ENCODE measurements around the gene IQCM. TPM values are rescaled to one million over a fixed set of nuclear protein-coding genes. Genes with fewer than 3 reads are reported as not detected.
"Not testable (repeated sequence)": the region's sequence is repeated elsewhere in the genome, so short reads cannot be mapped to it uniquely, and the experiment has no call there.

The IQCM gene
- total and polyA plus RNA-seq, 4 donors: not detected

GRCh38 chr4:149513081-149513480 is 302.6 kb downstream of the IQCM start:
- no peak overlapping the region for H3K27ac ChIP-seq (ENCODE audit: low read depth, low read length)
- H3K27me3 ChIP-seq (ENCODE audit: control insufficient read depth, insufficient read depth, low read length): no peaks in the 10 kb centered on the region
- H3K4me1 ChIP-seq (ENCODE audit: control insufficient read depth, insufficient read depth, low read length): no peaks in the 10 kb centered on the region
- H3K4me3 ChIP-seq (ENCODE audit: low read depth, low read length): no peak overlapping the region
- H3K9me3 ChIP-seq (ENCODE audit: control insufficient read depth, insufficient read depth, low read length): peaks cover 2% of the 10 kb centered on the region
- H3K36me3 ChIP-seq (ENCODE audit: control insufficient read depth, insufficient read depth, low read length): no peaks in the 10 kb centered on the region
- peak in 1 of 6 donors; percentile 11 for DNase-seq (ENCODE audit: low read depth in 4 of 6, low spot score in 6 of 6)

DNA sequence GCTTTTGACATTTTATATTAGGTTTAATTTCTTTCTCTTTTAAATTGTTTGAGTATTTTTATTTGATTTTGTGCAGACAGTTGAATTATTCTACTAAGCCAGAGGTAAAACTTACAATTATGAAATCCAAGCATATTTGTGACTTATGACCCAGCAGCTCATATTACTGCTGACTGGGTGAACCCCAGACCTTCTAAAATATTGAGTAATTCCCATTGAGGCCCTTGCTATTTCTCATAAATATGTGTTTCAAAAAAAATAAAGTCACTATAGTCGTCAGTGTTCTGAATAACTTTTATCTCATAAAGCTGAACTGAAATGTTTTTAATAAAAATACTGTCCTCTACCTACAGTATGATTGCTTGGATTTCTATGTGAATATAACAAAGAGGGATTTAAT is 303.1 kb downstream of the IQCM start:
- no CpG with 5 or more reads among the region's 1 CpG for WGBS (ENCODE audit: insufficient coverage)
- H3K27ac ChIP-seq (ENCODE audit: low read depth, low read length): no peak overlapping the region
- H3K27me3 ChIP-seq (ENCODE audit: control insufficient read depth, insufficient read depth, low read length): no peaks in the 10 kb centered on the region
- DNase-seq (ENCODE audit: low read depth in 4 of 6, low spot score in 6 of 6): no peak
- H3K4me3 ChIP-seq (ENCODE audit: low read depth, low read length): no peak overlapping the region
- H3K9me3 ChIP-seq (ENCODE audit: control insufficient read depth, insufficient read depth, low read length): peaks cover 2% of the 10 kb centered on the region
- H3K36me3 ChIP-seq (ENCODE audit: control insufficient read depth, insufficient read depth, low read length): no peaks in the 10 kb centered on the region
- no peaks in the 10 kb centered on the region for H3K4me1 ChIP-seq (ENCODE audit: control insufficient read depth, insufficient read depth, low read length)

DNA sequence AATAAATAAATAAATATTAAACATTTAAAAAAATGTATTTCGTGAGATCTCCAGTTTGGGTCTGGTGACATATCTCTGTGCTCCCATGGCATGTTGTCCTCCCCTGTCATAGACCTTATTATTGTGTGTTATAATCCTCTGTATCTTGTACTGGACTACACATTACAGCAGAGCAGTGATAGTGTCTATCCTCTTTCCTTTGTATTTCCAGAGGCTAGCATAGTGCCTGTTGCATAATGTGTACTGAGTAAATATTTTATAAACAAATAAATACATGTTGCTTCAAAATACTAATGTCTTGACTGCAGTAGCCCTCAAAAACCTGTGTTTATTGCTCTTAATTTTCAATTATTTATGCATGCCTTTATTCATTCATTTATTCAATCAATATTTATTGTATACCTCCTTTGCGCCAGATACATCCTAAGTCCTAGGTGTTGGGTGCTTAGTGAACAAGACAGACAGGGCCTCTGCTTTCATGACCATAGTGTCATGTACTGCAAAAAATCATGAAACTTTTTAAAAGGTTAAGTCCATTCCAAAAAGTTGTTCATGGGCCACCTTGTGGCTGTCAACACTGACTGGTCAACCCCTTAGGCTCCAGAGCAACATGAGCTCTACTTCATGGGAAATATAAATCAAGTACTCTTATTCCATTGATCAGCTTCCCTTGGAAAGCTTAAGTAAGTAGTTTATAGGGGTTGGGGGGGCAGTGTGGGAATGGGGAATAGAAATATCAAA is 303.9 kb downstream of the IQCM start:
- H3K4me3 ChIP-seq (ENCODE audit: low read depth, low read length): no peak overlapping the region
- H3K27me3 ChIP-seq (ENCODE audit: control insufficient read depth, insufficient read depth, low read length): no peaks in the 10 kb centered on the region
- H3K9me3 ChIP-seq (ENCODE audit: control insufficient read depth, insufficient read depth, low read length): peaks cover 2% of the 10 kb centered on the region
- no CpG with 5 or more reads among the region's 2 CpGs for WGBS (ENCODE audit: insufficient coverage)
- no peaks in the 10 kb centered on the region for H3K36me3 ChIP-seq (ENCODE audit: control insufficient read depth, insufficient read depth, low read length)
- H3K4me1 ChIP-seq (ENCODE audit: control insufficient read depth, insufficient read depth, low read length): no peaks in the 10 kb centered on the region
- no peak overlapping the region for H3K27ac ChIP-seq (ENCODE audit: low read depth, low read length)
- no peak for DNase-seq (ENCODE audit: low read depth in 4 of 6, low spot score in 6 of 6)

- DNase-seq (ENCODE audit: low read depth in 4 of 6, low spot score in 6 of 6); H3K27ac ChIP-seq (ENCODE audit: low read depth, low read length); H3K36me3 ChIP-seq (ENCODE audit: control insufficient read depth, insufficient read depth, low read length); H3K9me3 ChIP-seq (ENCODE audit: control insufficient read depth, insufficient read depth, low read length); H3K4me3 ChIP-seq (ENCODE audit: low read depth, low read length); H3K27me3 ChIP-seq (ENCODE audit: control insufficient read depth, insufficient read depth, low read length); H3K4me1 ChIP-seq (ENCODE audit: control insufficient read depth, insufficient read depth, low read length): not testable (repeated sequence)
- 100% methylated on average over 1 of the region's 1 CpG for WGBS (ENCODE audit: insufficient coverage)
Observed at GRCh38 chr4:149507309-149507708, 308.3 kb downstream of the IQCM start.

- Histone ChIP-seq H3K9me3 (ENCODE audit: control insufficient read depth, insufficient read depth, low read length) (no peaks in the 10 kb centered on the region), H3K36me3 (ENCODE audit: control insufficient read depth, insufficient read depth, low read length) (no peaks in the 10 kb centered on the region), H3K27ac (ENCODE audit: low read depth, low read length) (no peak overlapping the region), H3K4me1 (ENCODE audit: control insufficient read depth, insufficient read depth, low read length) (no peaks in the 10 kb centered on the region), H3K27me3 (ENCODE audit: control insufficient read depth, insufficient read depth, low read length) (no peaks in the 10 kb centered on the region), H3K4me3 (ENCODE audit: low read depth, low read length) (no peak overlapping the region)
- DNase-seq (ENCODE audit: low read depth in 4 of 6, low spot score in 6 of 6): no peak
- 88% methylated on average over 1 of the region's 2 CpGs for WGBS (ENCODE audit: insufficient coverage)
Observed at GRCh38 chr4:149500806-149501205, 314.8 kb downstream of the IQCM start.

DNA sequence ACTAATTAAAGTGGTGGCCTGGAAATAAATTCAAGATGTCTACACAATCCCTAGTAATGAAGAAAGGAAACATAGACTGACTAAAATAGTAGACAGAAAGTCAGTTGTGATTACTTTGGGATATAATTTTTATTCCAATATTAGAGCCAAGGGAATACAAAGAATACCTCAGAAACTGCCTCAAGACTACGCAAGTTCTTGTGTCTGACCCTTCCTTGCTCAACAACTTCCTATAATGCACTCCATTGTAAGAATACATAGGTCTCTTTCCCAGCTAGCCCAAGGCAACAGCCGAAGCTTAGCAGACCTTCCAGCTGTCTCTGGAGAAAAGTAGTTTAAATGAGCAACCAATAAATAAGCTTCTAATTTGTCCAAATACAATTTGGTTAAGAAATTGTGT is 315.9 kb downstream of the IQCM start:
- Histone ChIP-seq H3K27ac (ENCODE audit: low read depth, low read length) (no peak overlapping the region), H3K36me3 (ENCODE audit: control insufficient read depth, insufficient read depth, low read length) (no peaks in the 10 kb centered on the region), H3K4me1 (ENCODE audit: control insufficient read depth, insufficient read depth, low read length) (no peaks in the 10 kb centered on the region), H3K27me3 (ENCODE audit: control insufficient read depth, insufficient read depth, low read length) (no peaks in the 10 kb centered on the region), H3K4me3 (ENCODE audit: low read depth, low read length) (no peak overlapping the region), H3K9me3 (ENCODE audit: control insufficient read depth, insufficient read depth, low read length) (no peaks in the 10 kb centered on the region)
- WGBS (ENCODE audit: insufficient coverage): 80% methylated on average over 1 of the region's 2 CpGs
- no peak for DNase-seq (ENCODE audit: low read depth in 4 of 6, low spot score in 6 of 6)

DNA sequence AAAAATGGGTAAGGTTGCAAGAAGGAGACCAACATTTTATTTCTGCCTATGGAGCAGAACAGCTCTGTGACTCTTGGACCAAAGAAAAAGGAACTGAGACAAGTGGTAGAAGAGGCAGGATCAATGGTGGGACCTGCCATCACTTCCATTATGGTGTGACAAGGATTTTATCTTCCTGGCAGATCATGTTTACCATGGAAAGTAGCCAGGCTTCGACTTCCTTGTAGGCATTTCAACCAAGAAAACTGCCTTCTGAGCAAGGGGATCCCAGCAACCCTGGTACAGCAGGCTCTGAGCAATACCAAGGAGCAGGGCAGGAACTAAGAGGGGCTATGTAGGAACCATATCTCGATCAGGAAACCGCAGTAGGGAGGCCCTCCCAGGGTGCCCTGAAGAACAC is 317.4 kb downstream of the IQCM start:
- no peak for DNase-seq (ENCODE audit: low read depth in 4 of 6, low spot score in 6 of 6)
- H3K27ac ChIP-seq (ENCODE audit: low read depth, low read length): no peak overlapping the region
- H3K4me1 ChIP-seq (ENCODE audit: control insufficient read depth, insufficient read depth, low read length): no peaks in the 10 kb centered on the region
- H3K27me3 ChIP-seq (ENCODE audit: control insufficient read depth, insufficient read depth, low read length): no peaks in the 10 kb centered on the region
- no peaks in the 10 kb centered on the region for H3K9me3 ChIP-seq (ENCODE audit: control insufficient read depth, insufficient read depth, low read length)
- H3K36me3 ChIP-seq (ENCODE audit: control insufficient read depth, insufficient read depth, low read length): no peaks in the 10 kb centered on the region
- H3K4me3 ChIP-seq (ENCODE audit: low read depth, low read length): no peak overlapping the region
- 83% methylated on average over 1 of the region's 3 CpGs for WGBS (ENCODE audit: insufficient coverage)

- Histone ChIP-seq H3K4me1 (ENCODE audit: control insufficient read depth, insufficient read depth, low read length) (no peaks in the 10 kb centered on the region), H3K9me3 (ENCODE audit: control insufficient read depth, insufficient read depth, low read length) (no peaks in the 10 kb centered on the region), H3K27ac (ENCODE audit: low read depth, low read length) (no peak overlapping the region), H3K27me3 (ENCODE audit: control insufficient read depth, insufficient read depth, low read length) (no peaks in the 10 kb centered on the region), H3K36me3 (ENCODE audit: control insufficient read depth, insufficient read depth, low read length) (no peaks in the 10 kb centered on the region), H3K4me3 (ENCODE audit: low read depth, low read length) (no peak overlapping the region)
- DNase-seq (ENCODE audit: low read depth in 4 of 6, low spot score in 6 of 6): peak in 1 of 6 donors; percentile 47
- no CpG with 5 or more reads among the region's 2 CpGs for WGBS (ENCODE audit: insufficient coverage)
Observed at GRCh38 chr4:149493492-149493891, 322.2 kb downstream of the IQCM start.

DNA sequence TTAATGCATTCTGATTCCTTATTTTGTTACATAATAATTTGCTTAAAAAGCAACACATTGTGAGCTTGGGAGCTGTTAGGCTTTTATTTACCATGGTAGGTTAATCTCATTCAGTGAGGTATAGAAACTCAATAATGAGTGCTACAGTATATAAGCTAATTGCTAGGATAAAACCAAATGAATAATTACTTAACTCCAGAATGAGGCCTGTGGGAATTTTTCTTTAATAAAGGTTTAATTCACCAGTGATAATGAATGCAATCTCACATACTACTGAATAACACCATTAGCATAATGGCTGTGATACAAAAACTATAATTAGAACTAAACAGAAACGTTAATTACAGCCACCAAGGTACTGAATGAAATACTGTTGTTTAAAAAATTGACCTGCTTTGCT is 326.3 kb downstream of the IQCM start:
- no peaks in the 10 kb centered on the region for H3K36me3 ChIP-seq (ENCODE audit: control insufficient read depth, insufficient read depth, low read length)
- no CpG with 5 or more reads among the region's 1 CpG for WGBS (ENCODE audit: insufficient coverage)
- no peaks in the 10 kb centered on the region for H3K27me3 ChIP-seq (ENCODE audit: control insufficient read depth, insufficient read depth, low read length)
- H3K27ac ChIP-seq (ENCODE audit: low read depth, low read length): no peak overlapping the region
- no peaks in the 10 kb centered on the region for H3K9me3 ChIP-seq (ENCODE audit: control insufficient read depth, insufficient read depth, low read length)
- no peaks in the 10 kb centered on the region for H3K4me1 ChIP-seq (ENCODE audit: control insufficient read depth, insufficient read depth, low read length)
- H3K4me3 ChIP-seq (ENCODE audit: low read depth, low read length): no peak overlapping the region
- DNase-seq (ENCODE audit: low read depth in 4 of 6, low spot score in 6 of 6): peak in 4 of 6 donors; percentile 36 to 97 (median 48)

DNA sequence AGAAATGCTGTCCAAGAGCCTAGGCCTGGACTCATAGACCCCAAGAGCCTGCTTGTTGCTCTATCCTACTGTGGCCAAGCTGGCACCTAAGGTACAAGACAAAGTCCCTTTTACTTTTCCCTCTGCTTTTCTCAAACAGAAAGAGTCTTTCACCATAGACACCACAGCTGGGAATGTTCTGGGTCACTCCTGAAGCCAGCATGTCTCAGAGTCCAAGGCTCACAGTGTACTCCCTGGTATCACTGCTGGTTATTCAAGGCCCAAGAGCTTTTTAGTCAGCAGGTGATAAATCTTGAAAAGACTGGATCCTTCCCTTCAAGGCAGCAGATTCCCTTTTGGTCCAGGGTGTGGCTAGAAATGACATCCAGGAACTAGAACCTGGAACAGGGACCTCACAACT is 328.8 kb downstream of the IQCM start:
- no peaks in the 10 kb centered on the region for H3K4me1 ChIP-seq (ENCODE audit: control insufficient read depth, insufficient read depth, low read length)
- H3K4me3 ChIP-seq (ENCODE audit: low read depth, low read length): no peak overlapping the region
- no peaks in the 10 kb centered on the region for H3K27me3 ChIP-seq (ENCODE audit: control insufficient read depth, insufficient read depth, low read length)
- no peak for DNase-seq (ENCODE audit: low read depth in 4 of 6, low spot score in 6 of 6)
- no peaks in the 10 kb centered on the region for H3K36me3 ChIP-seq (ENCODE audit: control insufficient read depth, insufficient read depth, low read length)
- H3K27ac ChIP-seq (ENCODE audit: low read depth, low read length): no peak overlapping the region
- H3K9me3 ChIP-seq (ENCODE audit: control insufficient read depth, insufficient read depth, low read length): no peaks in the 10 kb centered on the region
